Airway epithelial cell (primary cell): Measurements from ENCODE around the gene MDC1. TPM values are rescaled to one million over a fixed set of nuclear protein-coding genes. Genes with fewer than 3 reads are reported as not detected.

ENCODE experiments used
- total RNA-seq: library from RNA; depleted of rRNA; stranded (reverse); fragments of >200 nt; gene quantifications from 2 replicates; pipeline ENCODE4 v1.2.3, GENCODE V29; 2015

MDC1 gene
- 13.8 and 15.9 TPM in 2 replicates for total RNA-seq

DNA sequence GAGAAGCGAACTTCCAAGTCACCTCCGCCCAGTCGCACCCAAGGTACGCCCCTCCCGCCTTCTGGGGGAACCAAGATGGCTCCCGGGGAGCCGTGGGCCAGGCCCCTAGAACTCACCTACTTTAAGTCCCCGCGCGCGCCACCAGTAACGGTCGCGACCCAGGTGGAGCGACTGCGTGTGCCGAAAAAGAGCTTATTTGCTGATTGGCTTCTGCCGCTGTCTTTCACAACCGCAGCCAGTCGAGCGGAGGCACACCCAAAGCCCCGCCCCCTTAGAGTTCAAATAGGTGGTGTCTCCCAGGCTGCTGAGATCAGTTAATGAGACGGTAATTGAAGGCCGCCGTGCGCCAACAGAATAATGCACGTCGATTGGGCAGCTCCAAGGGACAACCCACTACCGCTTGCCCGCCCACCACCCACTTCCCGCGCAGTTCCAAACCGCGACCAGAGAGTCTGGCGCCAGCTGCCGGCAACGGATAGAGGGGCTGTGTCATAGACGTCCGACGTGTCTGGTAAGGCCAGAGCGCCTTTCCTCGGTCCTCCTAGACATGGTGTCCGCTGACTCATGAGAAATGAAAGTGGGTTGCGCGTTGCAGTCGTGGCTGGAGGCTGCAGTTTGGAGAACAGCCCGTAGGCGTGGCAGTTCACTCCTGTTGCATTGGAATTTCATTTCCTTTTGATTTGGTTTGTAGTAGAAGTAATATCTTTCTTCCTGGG lies at the start of gene MDC1:
MDC1 (minus strand) TSS at position 153 of the 716 bp plus-strand sequence. CDS start 2,106 bp downstream, outside the sequence.

GRCh38 chr6:30744054-30744805 lies 27.1 kb upstream of the MDC1 start, which contains the start of gene IER3:
Gene IER3, minus strand, starts transcription at chr6:30744547. Its CDS starts 29 bp downstream, at chr6:30744518.

GRCh38 chr6:30742316-30743098 lies 25.4 kb upstream of the MDC1 start, which contains the start of gene FLOT1:
Gene FLOT1, minus strand, starts transcription at chr6:30742687. Its CDS starts 498 bp downstream, at chr6:30742189.

GRCh38 chr6:30719791-30720737 lies 3.0 kb upstream of the MDC1 start, which contains the start of gene TUBB:
Gene TUBB, plus strand, starts transcription at chr6:30720352. Its CDS starts 155 bp downstream, at chr6:30720507.

GRCh38 chr6:30690403-30691207 lies 26.5 kb downstream of the MDC1 start, which contains the start of gene NRM:
Gene NRM, minus strand, starts transcription at chr6:30690984. Its CDS starts 10 bp downstream, at chr6:30690974.

GRCh38 chr6:30686009-30686907 lies 30.8 kb downstream of the MDC1 start, which contains the start of gene PPP1R18:
Gene PPP1R18, minus strand, starts transcription at chr6:30686645. Its CDS starts 627 bp downstream, at chr6:30686018.

GRCh38 chr6:30672445-30673253 lies 44.4 kb downstream of the MDC1 start, which contains the start of gene DHX16:
Gene DHX16, minus strand, starts transcription at chr6:30673006. Its CDS starts 165 bp downstream, at chr6:30672841.

Other genes starting within 250 kb of the MDC1 start
- gene HLA-E, start 227.8 kb downstream of the MDC1 start, total RNA-seq: 130 and 131 TPM in 2 replicates
- gene GNL1, start 160.8 kb downstream of the MDC1 start, total RNA-seq: 36.1 and 49.5 TPM in 2 replicates
- gene PRR3, start 160.0 kb downstream of the MDC1 start, total RNA-seq: 2.9 and 8.5 TPM in 2 replicates
- gene ABCF1, start 145.8 kb downstream of the MDC1 start, total RNA-seq: 43.1 and 44.7 TPM in 2 replicates
- gene PPP1R10, start 100.0 kb downstream of the MDC1 start, total RNA-seq: 16.3 and 29.3 TPM in 2 replicates
- gene MRPS18B, start 99.4 kb downstream of the MDC1 start, total RNA-seq: 46.5 and 60.3 TPM in 2 replicates
- 4.6 and 5.3 TPM in 2 replicates for gene ATAT1, start 90.4 kb downstream of the MDC1 start, total RNA-seq
- 10.2 and 10.6 TPM in 2 replicates for gene C6orf136, start 70.1 kb downstream of the MDC1 start, total RNA-seq
- gene DHX16, start 44.3 kb downstream of the MDC1 start, total RNA-seq: 25.9 and 36.0 TPM in 2 replicates
- 34.1 and 44.7 TPM in 2 replicates for gene PPP1R18, start 30.6 kb downstream of the MDC1 start, total RNA-seq
- 7.4 and 13.3 TPM in 2 replicates for gene NRM, start 26.3 kb downstream of the MDC1 start, total RNA-seq
- gene TUBB, start 3.1 kb upstream of the MDC1 start, total RNA-seq: 601 and 896 TPM in 2 replicates
- 32.4 and 36.5 TPM in 2 replicates for gene FLOT1, start 25.4 kb upstream of the MDC1 start, total RNA-seq
- gene IER3, start 27.3 kb upstream of the MDC1 start, total RNA-seq: 285 and 337 TPM in 2 replicates
- 227 and 243 TPM in 2 replicates for gene DDR1, start 167.2 kb upstream of the MDC1 start, total RNA-seq
- gene GTF2H4, start 190.9 kb upstream of the MDC1 start, total RNA-seq: 12.6 and 15.9 TPM in 2 replicates
- gene VARS2, start 197.0 kb upstream of the MDC1 start, total RNA-seq: 17.5 and 23.5 TPM in 2 replicates
- not detected in 2 replicates for gene SFTA2, start 214.9 kb upstream of the MDC1 start, total RNA-seq
- gene MUCL3, start 223.7 kb upstream of the MDC1 start, total RNA-seq: not detected in 2 replicates